SJSA1 (cell line): Measurements from ENCODE around the gene REEP3. TPM values are rescaled to one million over a fixed set of nuclear protein-coding genes. Genes with fewer than 3 reads are reported as not detected.
"Not testable (repeated sequence)": the region's sequence is repeated elsewhere in the genome, so short reads cannot be mapped to it uniquely, and the experiment has no call there.

Experiments
- DNase-seq, 2 experiments: peaks; one replicate each; pipeline ENCODE4 v3.0.0-alpha.2; 2015 to 2020; ENCODE audit warnings: low spot score in 2 of 2, low read depth in 1 of 2
- H3K27ac ChIP-seq: fragments of 250-450 bp; sonication (Bioruptor Pico); 2 replicates; pipeline ENCODE4 v1.5.1; 2020; ENCODE audit warnings: mild to moderate bottlenecking, moderate library complexity
- H3K27me3 ChIP-seq: fragments of 250-450 bp; sonication (Bioruptor Pico); replicated peaks from 2 replicates; pipeline ENCODE4 v1.5.1; 2020; ENCODE audit warnings: mild to moderate bottlenecking, moderate library complexity
- H3K36me3 ChIP-seq: fragments of 250-450 bp; sonication (Bioruptor Pico); 2 replicates; pipeline ENCODE4 v1.5.1; 2020; ENCODE audit warnings: mild to moderate bottlenecking
- H3K4me1 ChIP-seq: fragments of 250-450 bp; sonication (Bioruptor Pico); replicated peaks from 2 replicates; pipeline ENCODE4 v1.6.1; 2021; ENCODE audit warnings: mild to moderate bottlenecking
- H3K4me3 ChIP-seq: fragments of 250-450 bp; sonication (Bioruptor Pico); 2 replicates; pipeline ENCODE4 v1.5.1; 2020; ENCODE audit warnings: mild to moderate bottlenecking
- H3K9me3 ChIP-seq: fragments of 250-450 bp; sonication (Bioruptor Pico); replicated peaks from 2 replicates; pipeline ENCODE4 v1.5.1; 2020; ENCODE audit warnings: mild to moderate bottlenecking
- total RNA-seq: library from RNA; depleted of rRNA; stranded (reverse); fragments of >200 nt; shearing (Covaris generic); gene quantifications from 2 replicates; pipeline ENCODE4 v1.2.3, GENCODE V29; 2014; rRNA removed

Gene REEP3
- total RNA-seq: 59.8 and 65.5 TPM in 2 replicates

- peak within 1 kb of the TSS; percentile 99 for H3K4me3 ChIP-seq
- no peaks in the 10 kb centered on the region for H3K27me3 ChIP-seq
- peak; percentile 51 to 62 for DNase-seq
- peaks cover 24% of the 10 kb centered on the region for H3K4me1 ChIP-seq
- peak within 1 kb of the TSS; percentile 97 for H3K27ac ChIP-seq
- peaks cover 24% of the 10 kb centered on the region for H3K36me3 ChIP-seq
- H3K9me3 ChIP-seq: peaks cover 14% of the 10 kb centered on the region
These were observed at the start of gene REEP3 for GRCh38 chr10:63520500-63521415. REEP3 (plus strand) TSS chr10:63521401; CDS start chr10:63521546, 145 bp downstream.

GRCh38 chr10:63474488-63474887 lies 46.7 kb upstream of the REEP3 start:
- H3K9me3 ChIP-seq: no peaks in the 10 kb centered on the region
- no peak overlapping the region for H3K4me3 ChIP-seq
- H3K27me3 ChIP-seq: no peaks in the 10 kb centered on the region
- no peak overlapping the region for H3K27ac ChIP-seq
- no peak for DNase-seq
- H3K4me1 ChIP-seq: no peaks in the 10 kb centered on the region
- no peaks in the 10 kb centered on the region; the same call in 1 of the 2 replicates for H3K36me3 ChIP-seq

- no peak overlapping the region for H3K27ac ChIP-seq
- peaks cover 6% of the 10 kb centered on the region for H3K4me1 ChIP-seq
- no peaks in the 10 kb centered on the region for H3K9me3 ChIP-seq
- no peak overlapping the region for H3K4me3 ChIP-seq
- no peak for DNase-seq
- H3K27me3 ChIP-seq: no peaks in the 10 kb centered on the region
- no peaks in the 10 kb centered on the region; the same call in 1 of the 2 replicates for H3K36me3 ChIP-seq
These were observed 43.3 kb upstream of the REEP3 start for GRCh38 chr10:63477927-63478326.

- no peaks in the 10 kb centered on the region for H3K9me3 ChIP-seq
- no peak for DNase-seq
- no peak overlapping the region for H3K27ac ChIP-seq
- H3K4me3 ChIP-seq: no peak overlapping the region
- no peaks in the 10 kb centered on the region; the same call in 1 of the 2 replicates for H3K36me3 ChIP-seq
- peaks cover 6% of the 10 kb centered on the region for H3K4me1 ChIP-seq
- no peaks in the 10 kb centered on the region for H3K27me3 ChIP-seq
These were observed 42.6 kb upstream of the REEP3 start for GRCh38 chr10:63478564-63478963.

- Histone ChIP-seq H3K4me3 (no peak overlapping the region), H3K36me3 (no peaks in the 10 kb centered on the region), H3K27me3 (no peaks in the 10 kb centered on the region), H3K9me3 (no peaks in the 10 kb centered on the region), H3K4me1 (peaks cover 6% of the 10 kb centered on the region), H3K27ac (no peak overlapping the region)
- DNase-seq: no peak
These were observed 41.0 kb upstream of the REEP3 start for GRCh38 chr10:63480237-63480636.

GRCh38 chr10:63481815-63482421 lies 39.3 kb upstream of the REEP3 start:
- no peak for DNase-seq
- Histone ChIP-seq H3K36me3 (no peaks in the 10 kb centered on the region), H3K27me3 (no peaks in the 10 kb centered on the region), H3K4me1 (peaks cover 6% of the 10 kb centered on the region), H3K27ac (no peak overlapping the region), H3K4me3 (no peak overlapping the region), H3K9me3 (no peaks in the 10 kb centered on the region)

- Histone ChIP-seq H3K27ac (no peak overlapping the region), H3K27me3 (no peaks in the 10 kb centered on the region)
- no peak for DNase-seq
These were observed 37.2 kb upstream of the REEP3 start for GRCh38 chr10:63483983-63484382.

GRCh38 chr10:63487990-63488389 lies 33.2 kb upstream of the REEP3 start:
- Histone ChIP-seq H3K27ac (no peak overlapping the region), H3K27me3 (no peaks in the 10 kb centered on the region), H3K9me3 (no peaks in the 10 kb centered on the region), H3K36me3 (0 out of 2 replicates have a peak, but pooled peaks cover 3% of the 10 kb centered on the region), H3K4me1 (0 out of 2 replicates have a peak, but pooled peaks cover 9% of the 10 kb centered on the region), H3K4me3 (no peak overlapping the region)
- no peak for DNase-seq

More at GRCh38 chr10:63483983-63484382, 37.2 kb upstream of the REEP3 start:
- Histone ChIP-seq H3K4me3 (no peak overlapping the region), H3K9me3 (no peaks in the 10 kb centered on the region), H3K4me1 (peaks cover 9% of the 10 kb centered on the region), H3K36me3 (0 out of 2 replicates have a peak, but pooled peaks cover 3% of the 10 kb centered on the region)

GRCh38 chr10:63489838-63490237 lies 31.4 kb upstream of the REEP3 start:
- H3K27me3 ChIP-seq: no peaks in the 10 kb centered on the region
- no peak for DNase-seq
- H3K36me3 ChIP-seq: 0 out of 2 replicates have a peak, but pooled peaks cover 3% of the 10 kb centered on the region
- no peak overlapping the region for H3K4me3 ChIP-seq
- H3K4me1 ChIP-seq: 0 out of 2 replicates have a peak, but pooled peaks cover 9% of the 10 kb centered on the region
- no peaks in the 10 kb centered on the region for H3K9me3 ChIP-seq
- no peak overlapping the region for H3K27ac ChIP-seq

- H3K36me3 ChIP-seq: peaks cover 5% of the 10 kb centered on the region; the same call in 1 of the 2 replicates
- H3K27me3 ChIP-seq: no peaks in the 10 kb centered on the region
- H3K27ac ChIP-seq: no peak overlapping the region; the same call in 1 of the 2 replicates
- H3K9me3 ChIP-seq: no peaks in the 10 kb centered on the region
- DNase-seq: no peak
- H3K4me1 ChIP-seq: 0 out of 2 replicates have a peak, but pooled peaks cover 9% of the 10 kb centered on the region
- H3K4me3 ChIP-seq: no peak overlapping the region
These were observed 29.4 kb upstream of the REEP3 start for GRCh38 chr10:63491588-63492316.

GRCh38 chr10:63492317-63492690 lies 28.9 kb upstream of the REEP3 start:
- not testable (repeated sequence) for H3K36me3 ChIP-seq, DNase-seq, H3K4me1 ChIP-seq, H3K27me3 ChIP-seq, H3K27ac ChIP-seq, H3K4me3 ChIP-seq, H3K9me3 ChIP-seq

- peaks cover 6% of the 10 kb centered on the region; the same call in 1 of the 2 replicates for H3K36me3 ChIP-seq
- no peak overlapping the region for H3K4me3 ChIP-seq
- H3K27ac ChIP-seq: no peak overlapping the region
- no peaks in the 10 kb centered on the region for H3K27me3 ChIP-seq
- H3K4me1 ChIP-seq: 0 out of 2 replicates have a peak, but pooled peaks cover 9% of the 10 kb centered on the region
- no peak for DNase-seq
- H3K9me3 ChIP-seq: no peaks in the 10 kb centered on the region
These were observed 28.2 kb upstream of the REEP3 start for GRCh38 chr10:63493004-63493403.

- H3K27ac ChIP-seq: no peak overlapping the region
- peaks cover 6% of the 10 kb centered on the region for H3K36me3 ChIP-seq
- H3K4me1 ChIP-seq: 0 out of 2 replicates have a peak, but pooled peaks cover 5% of the 10 kb centered on the region
- H3K4me3 ChIP-seq: no peak overlapping the region
- no peaks in the 10 kb centered on the region for H3K27me3 ChIP-seq
- peak in 1 of 2 experiments; percentile 28 for DNase-seq
- no peaks in the 10 kb centered on the region for H3K9me3 ChIP-seq
These were observed 26.2 kb upstream of the REEP3 start for GRCh38 chr10:63494951-63495350.
